SJSA1 (cell line): ENCODE results near the gene SPATA31D3. TPM values are rescaled to one million over a fixed set of nuclear protein-coding genes. Genes with fewer than 3 reads are reported as not detected.
"Not testable (repeated sequence)": the region's sequence is repeated elsewhere in the genome, so short reads cannot be mapped to it uniquely, and the experiment has no call there.

Source experiments
- DNase-seq, 2 experiments: peaks; one replicate each; pipeline ENCODE4 v3.0.0-alpha.2; 2015 to 2020; ENCODE audit warnings: low spot score in 2 of 2, low read depth in 1 of 2
- H3K27ac ChIP-seq: fragments of 250-450 bp; sonication (Bioruptor Pico); 2 replicates; pipeline ENCODE4 v1.5.1; 2020; ENCODE audit warnings: mild to moderate bottlenecking, moderate library complexity
- H3K27me3 ChIP-seq: fragments of 250-450 bp; sonication (Bioruptor Pico); replicated peaks from 2 replicates; pipeline ENCODE4 v1.5.1; 2020; ENCODE audit warnings: mild to moderate bottlenecking, moderate library complexity
- H3K36me3 ChIP-seq: fragments of 250-450 bp; sonication (Bioruptor Pico); 2 replicates; pipeline ENCODE4 v1.5.1; 2020; ENCODE audit warnings: mild to moderate bottlenecking
- H3K4me1 ChIP-seq: fragments of 250-450 bp; sonication (Bioruptor Pico); replicated peaks from 2 replicates; pipeline ENCODE4 v1.6.1; 2021; ENCODE audit warnings: mild to moderate bottlenecking
- H3K4me3 ChIP-seq: fragments of 250-450 bp; sonication (Bioruptor Pico); 2 replicates; pipeline ENCODE4 v1.5.1; 2020; ENCODE audit warnings: mild to moderate bottlenecking
- H3K9me3 ChIP-seq: fragments of 250-450 bp; sonication (Bioruptor Pico); replicated peaks from 2 replicates; pipeline ENCODE4 v1.5.1; 2020; ENCODE audit warnings: mild to moderate bottlenecking
- total RNA-seq: library from RNA; depleted of rRNA; stranded (reverse); fragments of >200 nt; shearing (Covaris generic); gene quantifications from 2 replicates; pipeline ENCODE4 v1.2.3, GENCODE V29; 2014

SPATA31D3 gene
- total RNA-seq, 1 experiment from 2014 or later, result not detected

GRCh38 chr9:81948650-81949049 lies 5.3 kb downstream of the SPATA31D3 start:
- not testable (repeated sequence) for H3K36me3 ChIP-seq, H3K9me3 ChIP-seq, H3K4me1 ChIP-seq, H3K4me3 ChIP-seq, H3K27me3 ChIP-seq, H3K27ac ChIP-seq, DNase-seq

DNA sequence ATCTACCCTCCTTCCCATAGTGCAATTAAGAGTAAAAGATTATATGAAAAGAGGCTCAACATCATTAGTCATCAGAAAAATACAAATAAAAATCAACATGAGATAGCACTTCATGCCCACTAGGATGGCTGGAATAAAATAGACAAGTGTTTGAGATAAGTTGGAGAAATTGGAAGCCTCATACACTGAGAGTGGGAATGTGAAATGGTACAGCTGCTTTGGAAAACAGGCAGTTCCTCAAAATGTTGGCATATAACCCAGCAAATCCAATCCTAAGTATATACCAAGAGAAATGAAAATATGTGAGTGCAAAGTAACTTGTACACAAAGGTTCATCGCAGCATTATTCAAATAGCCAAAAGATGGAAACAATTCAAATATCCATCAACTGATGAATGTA lies 9.8 kb downstream of the SPATA31D3 start:
- no peak for DNase-seq
- Histone ChIP-seq H3K4me3 (no peak overlapping the region), H3K27ac (no peak overlapping the region), H3K9me3 (no peaks in the 10 kb centered on the region; the same call in 1 of the 2 replicates), H3K27me3 (no peaks in the 10 kb centered on the region), H3K36me3 (no peaks in the 10 kb centered on the region), H3K4me1 (no peaks in the 10 kb centered on the region)

DNA sequence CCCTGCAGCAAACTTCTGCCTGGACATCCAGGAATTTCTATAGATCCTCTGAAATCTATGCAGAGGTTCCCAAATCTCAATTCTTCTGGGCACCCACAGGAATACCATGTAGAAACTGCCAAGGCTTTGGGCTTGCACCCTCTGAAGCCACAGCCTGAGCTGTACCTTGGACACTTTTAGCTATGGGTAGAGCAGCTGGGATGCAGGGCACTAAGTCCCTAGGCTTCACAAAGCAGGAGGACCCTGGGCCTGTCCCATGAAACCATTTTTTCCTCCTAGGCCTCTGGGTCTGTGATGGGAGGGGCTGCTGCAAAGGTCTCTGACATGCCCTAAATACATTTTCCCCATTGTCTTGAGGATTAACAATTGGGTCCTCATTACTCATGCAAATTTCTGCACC lies 12.3 kb downstream of the SPATA31D3 start:
- Histone ChIP-seq H3K27ac (no peak overlapping the region), H3K4me3 (no peak overlapping the region), H3K9me3 (no peaks in the 10 kb centered on the region; the same call in 1 of the 2 replicates), H3K36me3 (no peaks in the 10 kb centered on the region), H3K4me1 (no peaks in the 10 kb centered on the region), H3K27me3 (no peaks in the 10 kb centered on the region)
- DNase-seq, result no peak

- Histone ChIP-seq H3K9me3 (no peaks in the 10 kb centered on the region), H3K4me3 (no peak overlapping the region), H3K27me3 (no peaks in the 10 kb centered on the region), H3K36me3 (no peaks in the 10 kb centered on the region), H3K4me1 (no peaks in the 10 kb centered on the region), H3K27ac (no peak overlapping the region)
- no peak for DNase-seq
Measured at GRCh38 chr9:81964218-81965171, 21.2 kb downstream of the SPATA31D3 start.

DNA sequence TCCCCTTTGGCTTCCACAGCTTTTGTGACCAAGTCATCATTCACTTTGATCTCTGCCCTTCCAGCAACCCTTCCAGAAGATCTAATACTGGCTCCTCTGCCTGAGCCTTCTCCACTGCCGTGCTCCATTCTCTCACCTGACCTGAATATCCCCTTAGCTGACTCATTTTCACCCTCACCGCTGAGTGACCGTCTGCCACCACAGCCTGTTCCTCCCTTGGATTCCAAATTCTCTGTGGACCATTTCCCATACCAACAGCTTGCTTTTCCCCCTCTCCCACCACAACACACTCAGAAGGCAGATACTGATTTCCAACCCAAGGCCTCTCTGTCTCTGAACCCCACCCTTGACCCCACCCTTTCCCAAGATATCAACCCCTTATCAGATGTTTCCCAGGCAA lies 24.7 kb downstream of the SPATA31D3 start:
- DNase-seq, result no peak
- H3K9me3 ChIP-seq, result no peaks in the 10 kb centered on the region
- H3K27me3 ChIP-seq, result no peaks in the 10 kb centered on the region
- H3K4me1 ChIP-seq, result no peaks in the 10 kb centered on the region
- H3K4me3 ChIP-seq, result no peak overlapping the region
- no peak overlapping the region for H3K27ac ChIP-seq
- no peaks in the 10 kb centered on the region for H3K36me3 ChIP-seq

- 0 out of 2 replicates have a peak, but pooled peaks cover 3% of the 10 kb centered on the region for H3K9me3 ChIP-seq
- no peak for DNase-seq
- no peak overlapping the region for H3K27ac ChIP-seq
- no peaks in the 10 kb centered on the region for H3K4me1 ChIP-seq
- no peak overlapping the region for H3K4me3 ChIP-seq
- no peaks in the 10 kb centered on the region for H3K36me3 ChIP-seq
- H3K27me3 ChIP-seq, result no peaks in the 10 kb centered on the region
Measured at GRCh38 chr9:81969971-81970370, 26.7 kb downstream of the SPATA31D3 start.

- Histone ChIP-seq H3K4me1 (no peaks in the 10 kb centered on the region), H3K27me3 (no peaks in the 10 kb centered on the region), H3K4me3 (no peak overlapping the region), H3K27ac (no peak overlapping the region), H3K36me3 (no peaks in the 10 kb centered on the region), H3K9me3 (0 out of 2 replicates have a peak, but pooled peaks cover 3% of the 10 kb centered on the region)
- DNase-seq, result no peak
Measured at GRCh38 chr9:81971727-81972126, 28.4 kb downstream of the SPATA31D3 start.

- Histone ChIP-seq H3K4me1 (no peaks in the 10 kb centered on the region), H3K27ac (no peak overlapping the region), H3K36me3 (no peaks in the 10 kb centered on the region), H3K9me3 (0 out of 2 replicates have a peak, but pooled peaks cover 3% of the 10 kb centered on the region), H3K4me3 (no peak overlapping the region), H3K27me3 (no peaks in the 10 kb centered on the region)
- no peak for DNase-seq
Measured at GRCh38 chr9:81974764-81975163, 31.5 kb downstream of the SPATA31D3 start.

- no peak for DNase-seq
- H3K27ac ChIP-seq, result no peak overlapping the region
- H3K36me3 ChIP-seq, result no peaks in the 10 kb centered on the region
- 0 out of 2 replicates have a peak, but pooled peaks cover 3% of the 10 kb centered on the region for H3K9me3 ChIP-seq
- no peaks in the 10 kb centered on the region for H3K27me3 ChIP-seq
- no peak overlapping the region for H3K4me3 ChIP-seq
- H3K4me1 ChIP-seq, result no peaks in the 10 kb centered on the region
Measured at GRCh38 chr9:81976351-81976750, 33.1 kb downstream of the SPATA31D3 start.

- H3K4me1 ChIP-seq, result no peaks in the 10 kb centered on the region
- no peaks in the 10 kb centered on the region for H3K9me3 ChIP-seq
- no peak overlapping the region for H3K4me3 ChIP-seq
- H3K27ac ChIP-seq, result no peak overlapping the region
- no peak for DNase-seq
- H3K36me3 ChIP-seq, result no peaks in the 10 kb centered on the region
- H3K27me3 ChIP-seq, result no peaks in the 10 kb centered on the region
Measured at GRCh38 chr9:81979196-81979595, 35.9 kb downstream of the SPATA31D3 start.

DNA sequence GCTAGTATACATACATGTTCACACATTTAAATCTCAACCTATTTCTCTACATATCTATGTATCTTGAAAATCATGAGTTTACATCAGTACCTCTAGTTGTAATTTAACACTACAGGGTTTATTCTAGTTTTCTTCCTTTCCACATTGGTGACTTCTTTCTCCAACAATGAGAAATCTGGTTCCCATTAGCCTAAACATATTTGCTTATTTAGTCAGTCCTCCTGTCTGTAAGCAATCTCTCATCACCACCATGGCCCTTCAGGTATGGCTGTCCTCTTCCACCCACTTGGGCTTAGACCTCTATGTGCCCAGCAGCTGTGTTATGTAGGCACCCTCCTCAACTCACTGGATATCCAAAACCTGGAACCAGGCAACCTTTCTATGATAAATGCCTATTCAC lies 37.3 kb downstream of the SPATA31D3 start:
- no peak overlapping the region for H3K4me3 ChIP-seq
- H3K27me3 ChIP-seq, result no peaks in the 10 kb centered on the region
- no peak overlapping the region for H3K27ac ChIP-seq
- H3K4me1 ChIP-seq, result no peaks in the 10 kb centered on the region
- no peak for DNase-seq
- no peaks in the 10 kb centered on the region for H3K36me3 ChIP-seq
- no peaks in the 10 kb centered on the region for H3K9me3 ChIP-seq

- DNase-seq, result no peak
Measured at GRCh38 chr9:81981883-81982282, 38.6 kb downstream of the SPATA31D3 start.

DNA sequence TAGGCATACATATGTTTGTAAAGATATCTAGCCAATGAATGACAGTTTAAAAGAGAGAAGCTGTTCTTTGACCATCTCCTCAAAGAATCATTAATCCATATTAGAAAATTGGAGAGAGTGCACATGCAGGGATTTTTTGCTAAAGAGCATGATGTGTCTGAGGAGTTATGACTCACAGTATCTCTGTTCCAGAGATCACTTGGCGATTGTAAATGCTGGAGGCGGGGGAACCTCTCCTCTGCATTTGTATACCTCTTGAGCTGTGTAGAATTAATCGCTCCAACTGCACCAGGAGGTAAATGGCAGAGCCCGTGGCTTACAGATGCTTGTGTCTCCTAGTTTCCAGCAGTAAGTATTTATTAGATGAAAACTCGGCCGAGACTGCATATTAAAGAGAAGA lies 41.6 kb downstream of the SPATA31D3 start:
- no peaks in the 10 kb centered on the region for H3K4me1 ChIP-seq
- no peak overlapping the region for H3K27ac ChIP-seq
- H3K9me3 ChIP-seq, result no peaks in the 10 kb centered on the region
- DNase-seq, result no peak
- no peak overlapping the region for H3K4me3 ChIP-seq
- H3K27me3 ChIP-seq, result no peaks in the 10 kb centered on the region
- H3K36me3 ChIP-seq, result no peaks in the 10 kb centered on the region

More at GRCh38 chr9:81981883-81982282, 38.6 kb downstream of the SPATA31D3 start:
- no peaks in the 10 kb centered on the region for H3K27me3 ChIP-seq
- no peak overlapping the region for H3K4me3 ChIP-seq
- no peaks in the 10 kb centered on the region for H3K4me1 ChIP-seq
- H3K9me3 ChIP-seq, result no peaks in the 10 kb centered on the region
- no peaks in the 10 kb centered on the region for H3K36me3 ChIP-seq
- no peak overlapping the region for H3K27ac ChIP-seq

- no peaks in the 10 kb centered on the region for H3K27me3 ChIP-seq
- H3K36me3 ChIP-seq, result no peaks in the 10 kb centered on the region
- H3K4me1 ChIP-seq, result no peaks in the 10 kb centered on the region
- H3K4me3 ChIP-seq, result no peak overlapping the region
- H3K27ac ChIP-seq, result no peak overlapping the region
- DNase-seq, result no peak
- no peaks in the 10 kb centered on the region for H3K9me3 ChIP-seq
Measured at GRCh38 chr9:81986051-81986450, 42.8 kb downstream of the SPATA31D3 start.
